ENCODE data around the gene LRRC42. TPM values are rescaled to one million over a fixed set of nuclear protein-coding genes. Genes with fewer than 3 reads are reported as not detected.

LRRC42 gene
- total and polyA plus RNA-seq, 10 of the 15 experiments (the other 5 are each of a cell fraction or from before 2014, with no cell fraction given) = 11.0 to 34.4 (median 23.0) TPM

GRCh38 chr1:53951697-53952096 is 5.5 kb downstream of the LRRC42 start:
- Histone ChIP-seq H3K4me3 (no peak overlapping the region), H3K4me2 (ENCODE audit: control insufficient read depth, insufficient read depth) (no peak overlapping the region), H4K20me1 (ENCODE audit: control insufficient read depth, insufficient read depth) (no peaks in the 10 kb centered on the region), H3K27me3 (replicated peaks in 1 of 2; ENCODE audit: control insufficient read depth in 2 of 2, insufficient read depth in 2 of 2, low read length in 1 of 2) (no peaks in the 10 kb centered on the region), H3K79me2 (ENCODE audit: control insufficient read depth, insufficient read depth, low read length) (peaks cover 22% of the 10 kb centered on the region), H3K27ac (ENCODE audit: control insufficient read depth, insufficient read depth) (no peak overlapping the region), H3K4me1 (ENCODE audit: control insufficient read depth, insufficient read depth, low read length) (peaks cover 7% of the 10 kb centered on the region; the same call in 1 of the 2 replicates), H3K9me3 (replicated peaks; ENCODE audit: control insufficient read depth, insufficient read depth, low read length) (no peaks in the 10 kb centered on the region), H3K9ac (ENCODE audit: control insufficient read depth, insufficient read depth, low read length) (no peak overlapping the region), H2AFZ (ENCODE audit: control insufficient read depth, low read depth, low read length) (no peak overlapping the region), H3K36me3 (ENCODE audit: control insufficient read depth in 2 of 2, insufficient read depth in 2 of 2, low read length in 1 of 2) (peaks cover 4 to 9% of the 10 kb centered on the region in 2 experiments; a peak in 3 of 4 replicates)
- in situ Hi-C loops (cut with MboI) (loop anchor here (25.0 kb wide), 1 partner anchor 464 kb away; no protein-coding TSS in a partner anchor), intact Hi-C loops (cut with micrococcal nuclease; ENCODE audit: unreplicated experiment) (loop anchor here (10.0 kb wide), 1 partner anchor 467 kb away; no protein-coding TSS in a partner anchor)
- BruUV-seq (replicated peaks) = no TSS peak
- TF ChIP-seq SIX5 (IDR thresholded peaks at IDR 0.05; ENCODE audit: low read depth, low read length, severe bottlenecking) (no peak), TCF12 (IDR thresholded peaks at IDR 0.05; ENCODE audit: low read depth, low read length) (no peak), MEF2A (IDR thresholded peaks at IDR 0.05; ENCODE audit: insufficient read depth, low read depth, low read length) (no peak), TAF1 (IDR thresholded peaks at IDR 0.05; ENCODE audit: borderline replicate concordance, low read depth, low read length) (no peak), SREBF1 (IDR thresholded peaks at IDR 0.05; ENCODE audit: low read length) (no peak), ETV6 (conservative IDR thresholded peaks at IDR 0.05 in 1 of 2, IDR thresholded peaks at IDR 0.05 in 1 of 2; ENCODE audit: borderline replicate concordance in 1 of 2, low read depth in 1 of 2) (no peak), ZBTB4 (CRISPR knock-in tag; IDR thresholded peaks at IDR 0.05) (no peak), POLR2A (IDR thresholded peaks at IDR 0.05; ENCODE audit: low read depth, low read length) (no peak), RAD51 (IDR thresholded peaks at IDR 0.05) (no peak), STAT3 (IDR thresholded peaks at IDR 0.05; ENCODE audit: low read depth, low read length) (no peak), KDM1A (IDR thresholded peaks at IDR 0.05; ENCODE audit: borderline replicate concordance) (no peak), E2F4 (IDR thresholded peaks at IDR 0.05; ENCODE audit: low read depth, low read length) (no peak), IRF5 (IDR thresholded peaks at IDR 0.05; ENCODE audit: borderline replicate concordance) (no peak)
- ChIA-PET SMC1A (ENCODE audit: uncharacterized antibody, unreplicated experiment) (interaction anchor here (1.0 to 7.6 kb wide), 4 partner anchors 51 to 117 kb away, joined by 3 to 95 read pairs (median 5); no protein-coding TSS in a partner anchor), RAD21 (ENCODE audit: unreplicated experiment) (interaction anchor here (9.4 kb wide), 1 partner anchor 90 kb away, joined by 73 read pairs; no protein-coding TSS in a partner anchor), CTCF (interaction anchor here (7.8 to 11.1 kb wide), 3 partner anchors 72 to 91 kb away, joined by 81 to 200 read pairs (median 198); no protein-coding TSS in a partner anchor), POLR2A (no interaction called here)
- FAIRE-seq (no peak), ATAC-seq (no peak), DNase-seq (ENCODE audit: low read depth, low spot score) (no peak)
- WGBS (ENCODE audit: insufficient coverage, insufficient replicate concordance, low lambda C conversion rate, missing lambda C conversion rate) = 93% methylated on average over 5 of the region's 5 CpGs
